Esophagus squamous epithelium (tissue), 5 donors: ENCODE data around the gene PCARE. TPM values are rescaled to one million over a fixed set of nuclear protein-coding genes. Genes with fewer than 3 reads are reported as not detected.

Experiments used
- DNase-seq: peaks from one replicate; lab custom pipeline; 2025; lab: John Stamatoyannopoulos, UW
- H3K27ac ChIP-seq, 4 donors: fragments of 200-600 bp; sonication (generic); one replicate each; pipeline ENCODE4 v1.5.1; 2016 to 2019; ENCODE audit warnings: mild to moderate bottlenecking in 1 of 4
- H3K27me3 ChIP-seq, 4 donors: fragments of 200-600 bp; sonication (generic); 1 replicate in 3 of 4; 2 replicates in 1 of 4; pipeline versions ENCODE4 v1.5.1 to v1.6.0; 2017 to 2021; ENCODE audit warnings: antibody characterized with exemption in 1 of 4
- H3K36me3 ChIP-seq, 3 donors: fragments of 200-600 bp; sonication (generic); one replicate each; pipeline ENCODE4 v1.5.1; 2016 to 2019
- H3K4me1 ChIP-seq, 3 donors: fragments of 200-600 bp; sonication (generic); one replicate each; pipeline ENCODE4 v1.5.1; 2017 to 2019
- H3K4me3 ChIP-seq, 4 donors: fragments of 200-600 bp; sonication (generic); 1 replicate in 3 of 4; 2 replicates in 1 of 4; pipeline ENCODE4 v1.5.1; 2016 to 2019; ENCODE audit warnings: mild to moderate bottlenecking in 2 of 4, moderate library complexity in 1 of 4
- H3K9me3 ChIP-seq, 3 donors: fragments of 200-600 bp; sonication (generic); one replicate each; pipeline ENCODE4 v1.5.1; 2016 to 2019
- CTCF ChIP-seq, 6 experiments: fragments of 450-650 bp in 4 of 6; fragments of 200-600 bp in 2 of 6; sonication (generic) in 2 of 6; IDR thresholded peaks; one replicate each; pipeline ENCODE4 v1.5.1; 2016 to 2019; ENCODE audit warnings: antibody characterized with exemption in 6 of 6, mild to moderate bottlenecking in 4 of 6, moderate library complexity in 4 of 6
- POLR2A ChIP-seq, 4 donors: fragments of 450-650 bp; IDR thresholded peaks; one replicate each; pipeline ENCODE4 v1.6.1; 2017; ENCODE audit warnings: antibody characterized with exemption in 4 of 4, mild to moderate bottlenecking in 4 of 4, moderate library complexity in 3 of 4
- WGBS, 2 donors: methylation state at CpG; one replicate each; pipeline ENCODE4 v1.1.5; 2018; 5-methylcytosine and 5-hydroxymethylcytosine counted together
- intact Hi-C: fragments of 100-400 bp; cut with DNase I; formaldehyde crosslinking; loops from one replicate; pipeline ENCODE4 v1.15.0; 2022
- total RNA-seq, 4 donors: library from RNA; depleted of rRNA; stranded (reverse); fragments of >200 nt; gene quantifications; one replicate each; pipeline ENCODE4 v1.1.0, GENCODE V29; 2016
- donor health status: DM: yes; HTN: yes; CAD: no.

Gene PCARE
- total RNA-seq, 4 donors from 2014 or later: 0.04 TPM; not detected in 3

- 85 to 94% methylated on average over 3 to 6 of the region's 7 CpGs for WGBS, 2 donors
- TF ChIP-seq POLR2A (IDR thresholded peaks at IDR 0.05) (no peak), CTCF (IDR thresholded peaks at IDR 0.05) (no peak)
- peak overlapping the region in 1 of 4 donors; percentile 67 for H3K27ac ChIP-seq
Measured at GRCh38 chr2:29054430-29054829, 19.9 kb downstream of the PCARE start.

DNA sequence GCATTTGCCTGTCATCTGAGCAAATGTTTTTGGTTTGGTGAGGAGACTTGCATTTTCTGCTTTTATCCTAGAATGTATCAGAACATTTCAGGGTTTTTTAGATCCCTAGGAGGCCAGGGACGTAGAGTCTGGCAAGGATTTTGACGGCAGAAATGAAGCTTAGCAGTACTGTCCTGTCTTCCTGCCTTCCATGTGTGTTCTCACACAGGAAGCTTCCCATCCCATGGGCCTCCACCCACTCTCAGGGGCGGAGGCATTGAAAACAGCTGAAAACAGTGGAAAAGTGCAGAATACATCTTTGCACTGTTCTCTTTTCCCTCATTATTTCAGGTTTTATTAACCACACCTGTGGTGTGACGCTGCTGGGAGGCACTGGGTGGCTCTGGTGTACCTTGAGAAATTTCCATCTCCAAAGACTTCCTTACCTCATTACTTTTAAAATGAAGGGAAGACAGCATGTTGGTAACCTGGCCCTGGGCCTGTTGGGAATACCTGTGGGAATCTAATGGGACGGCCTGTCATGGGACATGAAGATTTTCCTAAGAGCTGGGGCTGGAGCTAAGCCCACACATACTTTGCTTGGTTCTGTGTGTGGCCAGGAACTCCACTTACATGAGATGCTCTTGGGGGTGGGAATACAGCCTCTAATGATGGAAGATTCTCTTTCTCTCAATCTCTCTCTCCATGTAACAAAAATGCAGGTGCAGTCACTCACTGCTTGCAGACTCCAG is 20.5 kb downstream of the PCARE start:
- DNase-seq: no peak
- Histone ChIP-seq H3K4me1 (peaks cover 13 to 23% (median 14%) of the 10 kb centered on the region in 3 donors), H3K27ac (peak overlapping the region; percentile 0 to 70 (median 59)), H3K27me3 (no peaks in the 10 kb centered on the region), H3K36me3 (no peaks in the 10 kb centered on the region), H3K4me3 (no peak overlapping the region), H3K9me3 (no peaks in the 10 kb centered on the region)
- intact Hi-C loops: no loop called here
- TF ChIP-seq POLR2A (IDR thresholded peaks at IDR 0.05) (no peak), CTCF (IDR thresholded peaks at IDR 0.05) (peak in 2 of 6 experiments; percentile 13 to 49)
- WGBS, 2 donors: 46 to 48% methylated on average over 4 of the region's 5 CpGs

More at GRCh38 chr2:29054430-29054829, 19.9 kb downstream of the PCARE start:
- Histone ChIP-seq H3K4me1 (peaks cover 13 to 25% (median 14%) of the 10 kb centered on the region in 3 donors), H3K4me3 (no peak overlapping the region), H3K9me3 (no peaks in the 10 kb centered on the region), H3K27me3 (no peaks in the 10 kb centered on the region), H3K36me3 (no peaks in the 10 kb centered on the region)
- DNase-seq: no peak
- intact Hi-C loops: no loop called here

GRCh38 chr2:29053223-29053622 is 21.1 kb downstream of the PCARE start:
- TF ChIP-seq POLR2A (IDR thresholded peaks at IDR 0.05): no peak
- TF ChIP-seq CTCF (IDR thresholded peaks at IDR 0.05): no peak
- Histone ChIP-seq H3K4me3 (no peak overlapping the region), H3K4me1 (peaks cover 13 to 23% (median 14%) of the 10 kb centered on the region in 3 donors), H3K9me3 (no peaks in the 10 kb centered on the region), H3K36me3 (no peaks in the 10 kb centered on the region), H3K27me3 (no peaks in the 10 kb centered on the region), H3K27ac (peak overlapping the region in 3 of 4 donors; percentile 51 to 70 (median 67))
- DNase-seq: no peak
- intact Hi-C loops: no loop called here
- 40% methylated on average over 2 of the region's 7 CpGs; no CpG with 5 or more reads in 1 of the 2 donors for WGBS, 2 donors

- TF ChIP-seq CTCF (IDR thresholded peaks at IDR 0.05) (no peak), POLR2A (IDR thresholded peaks at IDR 0.05) (no peak)
- intact Hi-C loops: no loop called here
- Histone ChIP-seq H3K9me3 (no peaks in the 10 kb centered on the region), H3K4me3 (no peak overlapping the region), H3K36me3 (no peaks in the 10 kb centered on the region), H3K4me1 (peaks cover 13 to 23% (median 14%) of the 10 kb centered on the region in 3 donors), H3K27ac (peak overlapping the region in 2 of 4 donors; percentile 26 to 70), H3K27me3 (no peaks in the 10 kb centered on the region)
- no peak for DNase-seq
- 37 to 59% methylated on average over 4 to 5 of the region's 6 CpGs for WGBS, 2 donors
Measured at GRCh38 chr2:29052807-29053206, 21.5 kb downstream of the PCARE start.

DNA sequence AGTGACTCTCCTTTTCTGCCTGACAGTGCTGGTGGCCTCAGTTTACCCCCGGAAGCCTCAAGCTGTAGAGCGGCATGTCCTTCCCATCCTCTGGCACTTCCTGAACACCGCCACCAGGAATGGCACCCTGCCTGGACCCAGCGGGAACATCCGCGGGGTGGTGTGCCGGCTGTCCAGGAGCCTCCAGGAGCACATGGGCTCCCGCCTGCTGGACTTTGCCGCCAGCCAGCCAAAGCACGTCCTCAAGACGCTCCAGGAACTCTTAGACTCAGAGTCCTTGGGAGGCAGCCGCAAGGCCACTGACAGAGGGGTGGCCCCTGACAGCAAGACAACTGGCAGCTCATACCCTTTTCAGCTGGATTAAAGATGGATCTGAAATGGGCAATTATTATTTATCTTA is 22.6 kb downstream of the PCARE start:
- TF ChIP-seq POLR2A (IDR thresholded peaks at IDR 0.05) (no peak), CTCF (IDR thresholded peaks at IDR 0.05) (no peak)
- H3K36me3 ChIP-seq: no peaks in the 10 kb centered on the region
- no peak overlapping the region for H3K4me3 ChIP-seq
- H3K4me1 ChIP-seq: peaks cover 13 to 18% (median 14%) of the 10 kb centered on the region in 3 donors
- no peak for DNase-seq
- H3K27me3 ChIP-seq: no peaks in the 10 kb centered on the region
- no peak overlapping the region for H3K27ac ChIP-seq
- WGBS, 2 donors: 92 to 100% methylated on average over 2 to 6 of the region's 12 CpGs
- no peaks in the 10 kb centered on the region for H3K9me3 ChIP-seq
- intact Hi-C loops: no loop called here
